Spinal cord (tissue), 10 donors: ENCODE measurements around the gene ZSWIM3. TPM values are rescaled to one million over a fixed set of nuclear protein-coding genes. Genes with fewer than 3 reads are reported as not detected.
"Not testable (repeated sequence)": the region's sequence is repeated elsewhere in the genome, so short reads cannot be mapped to it uniquely, and the experiment has no call there.

ENCODE experiments used
- DNase-seq, 6 donors: peaks; one replicate each; pipeline versions ENCODE4 v3.0.0 to v3.0.0-alpha.2; 2013 to 2015; ENCODE audit warnings: low spot score in 6 of 6, low read depth in 4 of 6
- H3K27ac ChIP-seq: one replicate; pipeline ENCODE4 v1.5.1; 2013; ENCODE audit warnings: low read depth, low read length, control low read depth
- H3K27me3 ChIP-seq: one replicate; pipeline ENCODE4 v1.6.1; 2013; ENCODE audit warnings: low read length; ENCODE audit not compliant: control insufficient read depth, insufficient read depth
- H3K36me3 ChIP-seq: one replicate; pipeline ENCODE4 v1.6.1; 2013; ENCODE audit warnings: low read length; ENCODE audit not compliant: control insufficient read depth, insufficient read depth
- H3K4me1 ChIP-seq: one replicate; pipeline ENCODE4 v1.6.1; 2013; ENCODE audit warnings: low read length; ENCODE audit not compliant: control insufficient read depth, insufficient read depth
- H3K4me3 ChIP-seq: one replicate; pipeline ENCODE4 v1.5.1; 2013; ENCODE audit warnings: low read depth, low read length, control low read depth
- H3K9me3 ChIP-seq: one replicate; pipeline ENCODE4 v1.6.1; 2013; ENCODE audit warnings: low read length; ENCODE audit not compliant: control insufficient read depth, insufficient read depth
- WGBS: methylation state at CpG from one replicate; pipeline ENCODE4 v1.1.5; 2013; ENCODE audit warnings: missing lambda C conversion rate; ENCODE audit not compliant: insufficient coverage; 5-methylcytosine and 5-hydroxymethylcytosine counted together
- polyA plus RNA-seq, 2 donors: library from polyadenylated mRNA; unstranded; fragments of 120-200 nt; gene quantifications; one replicate each; pipeline ENCODE4 v1.2.1, GENCODE V29; 2013; ENCODE audit not compliant: insufficient read length in 2 of 2
- total RNA-seq, 2 donors: library from RNA; depleted of rRNA in 1 of 2; stranded (reverse); fragments of 120-200 nt in 1 of 2; fragments of >200 nt in 1 of 2; gene quantifications; one replicate each; pipeline versions ENCODE4 v1.2.3 to v1.2.4, GENCODE V29; 2013 to 2014
- donor health status: healthy.

The ZSWIM3 gene
- total and polyA plus RNA-seq, 4 donors: 6.1 to 9.3 (median 8.0) TPM

GRCh38 chr20:45896641-45897161 is 39.3 kb downstream of the ZSWIM3 start:
- no peak overlapping the region for H3K4me3 ChIP-seq
- DNase-seq: no peak
- H3K36me3 ChIP-seq: peaks cover 68% of the 10 kb centered on the region
- no peak overlapping the region for H3K27ac ChIP-seq
- WGBS: 94% methylated on average over 9 of the region's 14 CpGs
- H3K9me3 ChIP-seq: no peaks in the 10 kb centered on the region
- H3K27me3 ChIP-seq: no peaks in the 10 kb centered on the region
- peaks cover 13% of the 10 kb centered on the region for H3K4me1 ChIP-seq

- WGBS: no CpG with 5 or more reads among the region's 2 CpGs
- no peak for DNase-seq
- H3K9me3 ChIP-seq: no peaks in the 10 kb centered on the region
- no peak overlapping the region for H3K4me3 ChIP-seq
- peaks cover 7% of the 10 kb centered on the region for H3K4me1 ChIP-seq
- peaks cover 73% of the 10 kb centered on the region for H3K36me3 ChIP-seq
- no peaks in the 10 kb centered on the region for H3K27me3 ChIP-seq
- no peak overlapping the region for H3K27ac ChIP-seq
Measured at GRCh38 chr20:45897289-45897688, 39.9 kb downstream of the ZSWIM3 start.

- no peak for DNase-seq
- H3K27ac ChIP-seq: no peak overlapping the region
- 80% methylated on average over 7 of the region's 7 CpGs for WGBS
- H3K4me1 ChIP-seq: peaks cover 3% of the 10 kb centered on the region
- H3K36me3 ChIP-seq: peaks cover 74% of the 10 kb centered on the region
- no peaks in the 10 kb centered on the region for H3K27me3 ChIP-seq
- H3K4me3 ChIP-seq: no peak overlapping the region
- H3K9me3 ChIP-seq: no peaks in the 10 kb centered on the region
Measured at GRCh38 chr20:45897692-45898091, 40.3 kb downstream of the ZSWIM3 start.

DNA sequence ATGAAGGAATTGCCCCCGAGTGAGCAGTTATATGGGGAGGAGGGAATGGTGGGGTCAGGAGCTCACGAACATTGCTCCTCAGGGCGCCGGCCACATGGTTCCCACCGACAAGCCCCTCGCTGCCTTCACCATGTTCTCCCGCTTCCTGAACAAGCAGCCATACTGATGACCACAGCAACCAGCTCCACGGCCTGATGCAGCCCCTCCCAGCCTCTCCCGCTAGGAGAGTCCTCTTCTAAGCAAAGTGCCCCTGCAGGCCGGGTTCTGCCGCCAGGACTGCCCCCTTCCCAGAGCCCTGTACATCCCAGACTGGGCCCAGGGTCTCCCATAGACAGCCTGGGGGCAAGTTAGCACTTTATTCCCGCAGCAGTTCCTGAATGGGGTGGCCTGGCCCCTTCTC is 40.9 kb downstream of the ZSWIM3 start:
- Histone ChIP-seq H3K4me3 (no peak overlapping the region), H3K4me1 (no peaks in the 10 kb centered on the region), H3K36me3 (peaks cover 75% of the 10 kb centered on the region), H3K27ac (no peak overlapping the region), H3K9me3 (no peaks in the 10 kb centered on the region), H3K27me3 (no peaks in the 10 kb centered on the region)
- 77% methylated on average over 12 of the region's 12 CpGs for WGBS
- no peak for DNase-seq

GRCh38 chr20:45899046-45899835 is 41.8 kb downstream of the ZSWIM3 start:
- Histone ChIP-seq H3K27me3 (no peaks in the 10 kb centered on the region), H3K27ac (no peak overlapping the region), H3K36me3 (peaks cover 79% of the 10 kb centered on the region), H3K4me1 (no peaks in the 10 kb centered on the region), H3K9me3 (no peaks in the 10 kb centered on the region), H3K4me3 (no peak overlapping the region)
- no peak for DNase-seq
- 90% methylated on average over 8 of the region's 13 CpGs for WGBS

- H3K9me3 ChIP-seq, H3K27me3 ChIP-seq, H3K27ac ChIP-seq, H3K4me1 ChIP-seq, DNase-seq, H3K4me3 ChIP-seq: not testable (repeated sequence)
- 100% methylated on average over 4 of the region's 6 CpGs for WGBS
- H3K36me3 ChIP-seq: peaks cover 78% of the 10 kb centered on the region
Measured at GRCh38 chr20:45901332-45901731, 43.9 kb downstream of the ZSWIM3 start.

DNA sequence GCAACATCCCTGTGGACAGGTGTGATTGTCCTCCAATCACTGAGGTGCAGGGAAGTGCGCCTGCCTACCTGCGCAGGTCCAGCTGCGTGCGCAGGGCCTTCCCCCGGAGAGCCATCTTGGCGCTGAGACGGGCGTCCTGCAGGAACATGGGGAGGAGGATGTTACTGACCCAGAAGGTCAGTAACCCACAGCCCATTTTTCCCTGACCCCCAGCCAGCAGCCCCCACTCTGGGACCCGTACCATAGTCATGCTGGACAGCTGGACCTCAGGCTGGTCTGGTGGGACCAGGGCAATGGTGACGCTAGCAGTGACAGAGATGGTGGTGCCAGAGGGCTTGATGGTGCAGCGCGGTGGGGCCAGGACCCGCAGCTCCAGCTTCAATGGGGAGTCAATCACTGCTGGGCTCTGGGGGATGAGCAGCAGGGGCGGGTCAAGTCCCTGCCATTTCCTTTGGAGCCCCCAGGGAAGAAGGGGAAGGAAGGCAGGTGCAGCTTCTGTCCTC is 44.8 kb downstream of the ZSWIM3 start:
- Histone ChIP-seq H3K27me3 (no peaks in the 10 kb centered on the region), H3K4me1 (no peaks in the 10 kb centered on the region), H3K27ac (no peak overlapping the region), H3K36me3 (peaks cover 74% of the 10 kb centered on the region), H3K9me3 (no peaks in the 10 kb centered on the region), H3K4me3 (no peak overlapping the region)
- DNase-seq: no peak
- 88% methylated on average over 6 of the region's 14 CpGs for WGBS

- Histone ChIP-seq H3K4me1 (peaks cover 8% of the 10 kb centered on the region), H3K9me3 (no peaks in the 10 kb centered on the region), H3K27me3 (no peaks in the 10 kb centered on the region), H3K4me3 (no peak overlapping the region), H3K27ac (no peak overlapping the region), H3K36me3 (peaks cover 70% of the 10 kb centered on the region)
- 88% methylated on average over 14 of the region's 16 CpGs for WGBS
- DNase-seq: no peak
Measured at GRCh38 chr20:45904583-45905504, 47.4 kb downstream of the ZSWIM3 start.

GRCh38 chr20:45905505-45906079 is 48.2 kb downstream of the ZSWIM3 start:
- H3K36me3 ChIP-seq: peaks cover 63% of the 10 kb centered on the region
- no peak overlapping the region for H3K27ac ChIP-seq

More at GRCh38 chr20:45905505-45906079, 48.2 kb downstream of the ZSWIM3 start:
- DNase-seq: no peak
- no peak overlapping the region for H3K4me3 ChIP-seq
- peaks cover 15% of the 10 kb centered on the region for H3K4me1 ChIP-seq
- no peaks in the 10 kb centered on the region for H3K9me3 ChIP-seq
- WGBS: 92% methylated on average over 7 of the region's 8 CpGs
- H3K27me3 ChIP-seq: no peaks in the 10 kb centered on the region
